Kidney (tissue), 14 donors: ENCODE data around the gene CRB2. TPM values are rescaled to one million over a fixed set of nuclear protein-coding genes. Genes with fewer than 3 reads are reported as not detected.

Experiments used
- DNase-seq, 5 donors: peaks; one replicate each; pipeline ENCODE4 v3.0.0-alpha.2; 2013 to 2020
- FAIRE-seq: peaks from 2 replicates; lab custom pipeline; 2012; peaks lifted over from hg19 to GRCh38; lab: Jason Lieb, UNC
- H3K27ac ChIP-seq, 2 donors: one replicate each; pipeline ENCODE4 v1.7.0; 2013; ENCODE audit warnings: low read depth in 2 of 2, low read length in 2 of 2, inconsistent platforms in 1 of 2
- H3K27me3 ChIP-seq: one replicate; pipeline ENCODE4 v1.7.1; 2013; ENCODE audit warnings: low read length, inconsistent platforms; ENCODE audit not compliant: control insufficient read depth, insufficient read depth
- H3K36me3 ChIP-seq, 3 donors: one replicate each; pipeline versions ENCODE4 v1.7.0 to v1.7.1; 2013; ENCODE audit warnings: low read length in 3 of 3, control low read depth in 1 of 3, inconsistent platforms in 1 of 3; ENCODE audit not compliant: insufficient read depth in 3 of 3, control insufficient read depth in 2 of 3
- H3K4me1 ChIP-seq, 3 donors: one replicate each; pipeline versions ENCODE4 v1.7.0 to v1.7.1; 2013; ENCODE audit warnings: low read length in 3 of 3, inconsistent platforms in 1 of 3, low read depth in 1 of 3; ENCODE audit not compliant: control insufficient read depth in 2 of 3, insufficient read depth in 2 of 3
- H3K4me3 ChIP-seq, 3 donors: one replicate each; pipeline versions ENCODE4 v1.7.0 to v1.8.1; 2013; ENCODE audit warnings: low read length in 3 of 3, control low read depth in 1 of 3, inconsistent platforms in 1 of 3
- H3K9ac ChIP-seq, 3 donors: one replicate each; pipeline versions ENCODE4 v1.7.0 to v1.7.1; 2013; ENCODE audit warnings: low read length in 3 of 3, control low read depth in 1 of 3, inconsistent platforms in 1 of 3
- H3K9me3 ChIP-seq, 3 donors: one replicate each; pipeline versions ENCODE4 v1.7.0 to v1.7.1; 2013; ENCODE audit warnings: low read length in 3 of 3, control low read depth in 1 of 3, inconsistent platforms in 1 of 3; ENCODE audit not compliant: control insufficient read depth in 2 of 3, insufficient read depth in 1 of 3
- intact Hi-C: fragments of 100-400 bp; cut with DNase I; formaldehyde crosslinking; loops from one replicate; pipeline ENCODE4 v1.11.1; 2022
- polyA plus RNA-seq: library from polyadenylated mRNA; stranded (reverse); fragments of 350-450 nt; fragmentation: Illumina TruSeq; extraction: RNeasy Lipid Tissue Mini Kit (QIAGEN cat#74804); gene quantifications from one replicate; pipeline ENCODE4 v1.2.3, GENCODE V29; 2014; ENCODE audit warnings: low read depth, low replicate concordance; ENCODE audit not compliant: insufficient read depth
- total RNA-seq: library from RNA; stranded (reverse); fragmentation: NEBNext Ultra II Directional; extraction: Animal tissue kit (Norgen Biotek cat#: 25700); gene quantifications from one replicate; pipeline ENCODE4 v1.2.1, GENCODE V29; 2021
- TF ChIP-seq, protein P1 (sequence below): IDR thresholded peaks from 3 replicates; pipeline ENCODE4 v1.5.1; 2012; ENCODE audit warnings: mild to moderate bottlenecking, moderate library complexity, borderline replicate concordance; ENCODE audit not compliant: insufficient read depth; ENCODE audit errors: extremely low read depth
- donor health status: control.
- donor health status: control.
- donor health status: control.
- donor health status: control.
- donor health status: control.
- donor health status: DM: yes; HTN: yes; CAD: no.
- donor health status: Normal renal cell carcinoma (clear cell type).

CRB2 gene
- total and polyA plus RNA-seq, 2 donors from 2014 or later, result 0.88 to 8.4 TPM

DNA sequence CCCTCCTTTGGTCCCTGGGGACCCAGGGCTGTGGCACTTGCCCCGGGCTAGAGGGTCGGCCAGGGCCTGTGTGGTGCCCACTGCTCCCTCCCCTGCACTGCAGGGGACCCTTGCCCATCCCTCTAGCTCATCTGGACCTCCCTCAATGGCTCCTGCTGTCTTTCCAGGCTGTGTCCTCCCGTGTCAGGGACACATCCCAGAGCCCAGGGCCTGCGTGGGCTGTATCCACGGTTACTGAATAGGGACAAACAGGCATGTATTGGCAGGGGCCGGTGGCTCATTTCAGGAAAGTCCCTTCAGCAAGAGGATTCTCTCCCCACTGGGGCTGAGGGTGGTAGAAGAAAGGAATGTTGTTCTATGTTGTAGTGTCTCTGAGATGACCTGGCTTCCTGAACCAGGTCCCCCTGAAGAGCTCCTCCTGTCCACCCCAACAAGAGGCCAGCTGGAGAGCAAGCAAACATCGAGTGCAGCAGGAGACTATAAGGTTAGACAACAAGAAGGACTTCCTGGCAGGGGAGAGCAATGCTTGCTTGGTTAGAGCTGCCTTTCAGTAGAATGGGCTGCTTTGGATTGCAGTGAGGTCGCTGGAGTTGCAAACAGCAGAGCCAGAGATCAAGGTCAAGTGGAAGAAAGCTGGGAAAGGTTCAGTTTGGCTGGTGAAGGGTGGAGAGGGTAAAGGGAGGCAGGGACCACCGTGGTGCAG is 1.0 kb upstream of the CRB2 start:
- Histone ChIP-seq H3K27ac (no peak overlapping the region), H3K4me3 (no peak overlapping the region), H3K4me1 (peaks cover 0 to 6% (median 0%) of the 10 kb centered on the region in 3 donors), H3K27me3 (no peaks in the 10 kb centered on the region), H3K9me3 (no peaks in the 10 kb centered on the region), H3K36me3 (no peaks in the 10 kb centered on the region), H3K9ac (no peak overlapping the region)
- TF ChIP-seq, protein P1, sequence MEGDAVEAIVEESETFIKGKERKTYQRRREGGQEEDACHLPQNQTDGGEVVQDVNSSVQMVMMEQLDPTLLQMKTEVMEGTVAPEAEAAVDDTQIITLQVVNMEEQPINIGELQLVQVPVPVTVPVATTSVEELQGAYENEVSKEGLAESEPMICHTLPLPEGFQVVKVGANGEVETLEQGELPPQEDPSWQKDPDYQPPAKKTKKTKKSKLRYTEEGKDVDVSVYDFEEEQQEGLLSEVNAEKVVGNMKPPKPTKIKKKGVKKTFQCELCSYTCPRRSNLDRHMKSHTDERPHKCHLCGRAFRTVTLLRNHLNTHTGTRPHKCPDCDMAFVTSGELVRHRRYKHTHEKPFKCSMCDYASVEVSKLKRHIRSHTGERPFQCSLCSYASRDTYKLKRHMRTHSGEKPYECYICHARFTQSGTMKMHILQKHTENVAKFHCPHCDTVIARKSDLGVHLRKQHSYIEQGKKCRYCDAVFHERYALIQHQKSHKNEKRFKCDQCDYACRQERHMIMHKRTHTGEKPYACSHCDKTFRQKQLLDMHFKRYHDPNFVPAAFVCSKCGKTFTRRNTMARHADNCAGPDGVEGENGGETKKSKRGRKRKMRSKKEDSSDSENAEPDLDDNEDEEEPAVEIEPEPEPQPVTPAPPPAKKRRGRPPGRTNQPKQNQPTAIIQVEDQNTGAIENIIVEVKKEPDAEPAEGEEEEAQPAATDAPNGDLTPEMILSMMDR, result no peak
- no peak for FAIRE-seq
- intact Hi-C loops, result loop anchor here (10.0 kb wide), 1 partner anchor 270 kb away; no protein-coding TSS in a partner anchor
- DNase-seq, result peak in 1 of 5 donors; percentile 55

DNA sequence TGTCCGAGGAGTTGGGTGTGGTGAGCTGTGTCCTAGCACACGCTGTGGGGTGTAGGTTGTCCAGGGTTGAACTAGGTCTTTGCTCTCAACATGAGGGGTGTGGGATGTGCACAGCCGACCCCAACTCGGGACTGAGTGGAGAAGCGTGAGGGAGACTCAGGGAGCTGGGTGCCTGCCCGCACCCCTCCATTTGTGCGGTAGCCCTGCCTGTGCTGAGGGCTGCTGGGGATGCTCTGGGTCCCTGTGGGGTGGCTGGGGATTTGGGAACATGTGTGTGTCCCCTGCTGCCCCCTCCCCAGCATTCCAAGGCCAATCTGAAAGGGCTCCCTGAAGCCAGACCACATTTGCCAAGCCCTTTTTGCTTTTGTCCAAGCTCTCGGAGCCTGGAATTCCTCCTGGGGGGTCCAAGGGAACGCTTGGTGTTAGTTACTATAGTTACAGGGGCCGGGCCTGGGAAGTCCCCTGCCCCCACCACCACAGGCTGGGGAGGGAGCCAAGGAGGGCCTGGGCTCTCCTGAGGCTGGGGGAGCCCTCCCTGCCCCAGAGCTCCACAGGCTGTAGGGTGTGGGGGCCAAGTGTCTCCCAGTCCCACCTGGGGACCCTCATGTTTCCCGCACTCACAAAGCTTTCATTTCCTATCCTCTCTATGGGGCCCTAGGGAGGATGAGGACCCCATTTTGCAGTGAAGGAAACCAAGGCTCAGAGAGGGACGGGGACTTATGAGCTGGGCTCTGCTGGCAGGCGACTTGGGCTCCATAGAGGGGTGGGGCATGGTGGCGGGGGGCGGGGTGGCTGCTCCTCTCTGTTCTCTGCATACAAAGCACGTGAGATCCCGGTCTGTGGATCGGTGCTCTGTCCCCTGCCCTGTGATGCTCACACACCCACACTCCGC is 1.1 kb downstream of the CRB2 start:
- TF ChIP-seq, protein P1, result no peak
- FAIRE-seq (no peak), DNase-seq (peak in 1 of 5 donors; percentile 68)
- no peak overlapping the region for H3K27ac ChIP-seq
- H3K36me3 ChIP-seq, result no peaks in the 10 kb centered on the region
- no peaks in the 10 kb centered on the region for H3K27me3 ChIP-seq
- intact Hi-C loops, result loop anchor here (10.0 kb wide), 1 partner anchor 272 kb away; no protein-coding TSS in a partner anchor
- peak overlapping the region in 1 of 3 donors; percentile 67 for H3K4me3 ChIP-seq
- H3K9ac ChIP-seq, result peak overlapping the region in 1 of 3 donors; percentile 26
- H3K9me3 ChIP-seq, result no peaks in the 10 kb centered on the region
- peaks cover 0 to 6% (median 0%) of the 10 kb centered on the region in 3 donors for H3K4me1 ChIP-seq

DNA sequence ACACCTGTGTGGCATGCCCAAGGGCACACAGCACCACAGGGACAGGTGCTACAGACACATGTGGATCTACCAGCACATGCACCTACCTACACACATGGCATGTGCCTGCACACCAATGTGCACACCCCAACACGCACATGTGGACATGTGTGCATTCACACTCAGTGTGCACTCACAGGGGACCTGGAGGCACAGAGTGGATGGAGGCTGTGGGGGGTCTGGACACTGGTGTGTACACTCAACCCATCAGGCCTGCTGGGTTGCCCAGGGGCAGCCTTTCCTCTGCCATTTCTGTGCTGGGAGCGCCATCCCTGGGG is 1.7 kb downstream of the CRB2 start:
- no peak for DNase-seq
- H3K36me3 ChIP-seq, result no peaks in the 10 kb centered on the region
- TF ChIP-seq, protein P1, result no peak
- H3K9me3 ChIP-seq, result no peaks in the 10 kb centered on the region
- H3K9ac ChIP-seq, result no peak overlapping the region
- no peak for FAIRE-seq
- intact Hi-C loops, result loop anchor here (10.0 kb wide), 1 partner anchor 273 kb away; no protein-coding TSS in a partner anchor
- H3K4me3 ChIP-seq, result peak overlapping the region in 1 of 3 donors; percentile 8
- no peak overlapping the region for H3K27ac ChIP-seq
- no peaks in the 10 kb centered on the region for H3K27me3 ChIP-seq
- H3K4me1 ChIP-seq, result peaks cover 0 to 6% (median 0%) of the 10 kb centered on the region in 3 donors
